ENCODE data around the gene PTPRG.
"Not testable (repeated sequence)": the region's sequence is repeated elsewhere in the genome, so short reads cannot be mapped to it uniquely, and the experiment has no call there.

PTPRG gene

DNA sequence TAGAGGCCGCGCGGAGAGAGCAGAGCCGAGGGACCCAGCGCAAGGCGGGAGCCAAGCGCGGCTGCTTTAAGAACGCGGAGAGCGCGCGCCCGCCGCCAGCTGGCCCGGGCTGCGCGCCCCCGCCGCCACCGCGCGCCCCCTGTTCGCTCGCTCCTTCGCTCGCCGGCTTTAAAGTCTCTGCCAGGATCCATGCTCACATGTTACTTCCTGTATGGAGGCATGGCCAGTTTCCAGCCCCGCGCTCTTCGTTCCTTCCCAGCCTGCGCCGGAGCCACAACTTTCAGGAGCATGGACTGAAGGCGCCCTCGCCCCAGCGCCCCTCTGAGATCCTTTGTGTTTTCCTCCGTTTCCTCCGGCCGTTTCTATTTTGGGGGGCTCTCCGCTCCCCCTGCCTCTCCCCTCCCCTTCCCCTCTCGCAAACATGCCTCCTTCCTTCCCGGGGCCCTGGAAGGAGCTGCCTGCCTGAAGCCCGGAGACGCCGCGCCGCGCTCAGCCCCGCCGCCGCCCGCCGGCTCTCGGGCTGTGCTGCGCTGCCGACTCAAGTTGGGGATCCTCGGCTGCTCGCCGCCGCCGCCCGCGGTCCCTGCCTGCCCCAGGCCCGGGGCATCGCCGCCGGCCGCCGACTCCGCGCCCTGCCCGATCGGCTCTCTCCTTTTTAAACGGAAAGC lies at the start of gene PTPRG:
PTPRG (plus strand) TSS at position 198 of the 668 bp plus-strand sequence. CDS start 717 bp downstream, outside the sequence.
- peak; percentile 87 for DNase-seq (ENCODE audit: low spot score)

GRCh38 chr3:61518590-61518989 lies 42.8 kb upstream of the PTPRG start:
- no peak for DNase-seq (ENCODE audit: low spot score)

DNA sequence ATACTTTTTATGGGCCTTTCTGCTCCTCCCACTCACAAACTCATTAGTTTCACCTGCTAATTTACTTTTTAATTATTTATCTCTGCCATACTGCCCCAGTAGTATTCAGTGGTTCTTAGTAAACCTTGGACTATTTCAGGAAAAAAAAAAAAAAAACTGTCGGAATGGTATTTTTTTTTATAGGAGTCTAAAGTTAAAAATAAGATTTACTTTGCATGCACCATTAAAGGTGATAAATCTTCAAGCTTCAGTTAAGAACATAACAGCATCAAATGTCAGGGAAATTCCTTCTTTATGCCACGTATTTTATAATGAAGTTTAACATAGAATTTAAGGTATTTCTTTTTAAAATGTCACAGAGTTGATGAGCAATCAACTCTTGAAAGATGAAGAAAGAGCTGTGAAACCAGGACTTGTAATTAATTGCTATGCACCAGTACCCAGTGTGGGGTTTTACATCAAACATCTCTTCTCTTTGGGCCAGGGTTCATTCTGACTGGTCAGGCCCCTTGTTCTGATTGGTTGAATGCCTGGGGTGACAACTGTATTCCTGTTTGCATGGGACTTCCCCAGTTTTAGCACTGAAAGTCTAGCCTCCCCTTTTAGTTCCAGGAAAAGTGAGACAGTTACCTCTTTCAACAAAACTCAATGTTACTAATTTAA lies 40.3 kb upstream of the PTPRG start:
- no peak for DNase-seq (ENCODE audit: low spot score)

GRCh38 chr3:61522060-61522459 lies 39.3 kb upstream of the PTPRG start:
- DNase-seq (ENCODE audit: low spot score): no peak

DNA sequence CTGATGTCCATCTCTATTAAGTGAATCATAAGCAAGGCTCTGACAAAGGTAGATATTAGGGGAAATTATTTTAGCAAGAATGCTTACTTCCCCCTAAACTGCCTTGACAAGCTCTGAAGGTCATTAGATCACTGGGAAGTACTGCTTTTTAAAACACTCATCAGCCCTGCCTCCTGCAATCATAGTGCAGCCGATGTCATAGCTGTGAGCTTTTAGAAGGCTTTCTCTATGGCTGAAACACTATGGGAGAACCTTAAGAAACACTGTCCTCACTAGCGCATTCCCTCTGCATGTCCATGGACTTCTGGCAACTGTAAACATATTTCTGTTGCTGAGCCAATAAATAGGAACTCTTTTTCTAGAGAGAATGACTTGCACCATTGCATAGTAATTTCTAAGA lies 38.7 kb upstream of the PTPRG start:
- no peak for DNase-seq (ENCODE audit: low spot score)

- no peak for DNase-seq (ENCODE audit: low spot score)
Measured at GRCh38 chr3:61524933-61525332, 36.4 kb upstream of the PTPRG start.

- DNase-seq (ENCODE audit: low spot score): no peak
Measured at GRCh38 chr3:61526308-61526707, 35.1 kb upstream of the PTPRG start.

DNA sequence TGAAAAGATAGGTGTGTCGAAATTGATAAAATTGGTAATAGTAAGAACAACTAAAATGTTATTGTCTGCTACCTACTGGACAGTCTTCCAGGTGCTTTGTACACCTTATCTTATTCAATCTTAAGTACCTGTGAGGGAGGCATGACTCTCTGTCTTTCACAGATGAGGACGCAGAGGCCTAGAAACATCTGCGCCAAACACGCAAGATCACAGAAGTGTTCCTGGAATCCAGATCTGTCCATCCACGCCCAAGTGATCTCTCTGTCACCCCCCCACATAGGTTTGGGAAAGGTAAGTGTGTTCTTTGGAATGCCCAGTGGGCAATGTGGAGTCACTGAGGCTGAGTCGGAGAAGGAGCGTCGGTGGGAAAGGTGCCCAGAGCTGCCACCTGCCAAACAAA lies 34.4 kb upstream of the PTPRG start:
- DNase-seq (ENCODE audit: low spot score): no peak

- no peak for DNase-seq (ENCODE audit: low spot score)
Measured at GRCh38 chr3:61530355-61530754, 31.0 kb upstream of the PTPRG start.

DNA sequence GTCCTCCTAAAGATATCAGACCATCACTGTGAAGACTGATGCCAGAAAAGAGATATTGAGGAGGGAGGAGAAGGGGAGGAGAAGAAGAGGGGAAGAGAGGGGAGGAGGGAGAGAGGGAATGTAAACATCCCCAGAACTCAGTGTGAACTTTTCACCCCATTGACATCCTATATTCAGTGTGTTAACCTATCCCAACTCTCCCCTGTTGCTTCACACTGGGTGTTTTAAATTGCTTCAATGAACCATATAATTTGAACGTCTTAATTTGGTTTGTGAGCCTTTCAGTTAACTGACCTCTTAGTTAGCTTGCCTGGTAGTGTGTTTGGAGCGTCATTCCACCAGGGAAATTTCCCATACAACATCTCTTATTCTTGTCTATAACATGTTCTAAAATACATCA lies 29.8 kb upstream of the PTPRG start:
- no peak for DNase-seq (ENCODE audit: low spot score)

GRCh38 chr3:61532739-61533500 lies 28.5 kb upstream of the PTPRG start:
- DNase-seq (ENCODE audit: low spot score): no peak

GRCh38 chr3:61535826-61536225 lies 25.5 kb upstream of the PTPRG start:
- DNase-seq (ENCODE audit: low spot score): no peak

GRCh38 chr3:61537366-61537765 lies 24.0 kb upstream of the PTPRG start:
- no peak for DNase-seq (ENCODE audit: low spot score)

DNA sequence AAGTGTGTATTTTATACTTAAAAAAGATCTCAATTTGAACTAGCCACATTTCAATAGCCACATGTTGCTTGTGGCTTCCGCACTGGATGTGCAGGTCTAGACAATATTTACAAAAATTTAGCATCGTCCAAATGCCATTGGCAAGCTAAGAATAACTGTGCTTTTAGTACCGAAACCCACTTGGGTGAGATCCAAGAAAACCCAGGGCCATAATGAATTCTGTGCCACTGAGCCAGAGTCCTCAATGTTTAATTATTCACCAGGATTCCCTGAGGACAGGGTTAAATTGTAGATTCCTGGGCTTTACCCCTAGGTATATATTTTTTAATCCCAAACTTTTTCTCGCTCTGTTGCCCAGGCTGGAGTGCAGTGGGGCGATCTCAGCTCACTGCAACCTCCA lies 22.9 kb upstream of the PTPRG start:
- DNase-seq (ENCODE audit: low spot score): no peak

DNA sequence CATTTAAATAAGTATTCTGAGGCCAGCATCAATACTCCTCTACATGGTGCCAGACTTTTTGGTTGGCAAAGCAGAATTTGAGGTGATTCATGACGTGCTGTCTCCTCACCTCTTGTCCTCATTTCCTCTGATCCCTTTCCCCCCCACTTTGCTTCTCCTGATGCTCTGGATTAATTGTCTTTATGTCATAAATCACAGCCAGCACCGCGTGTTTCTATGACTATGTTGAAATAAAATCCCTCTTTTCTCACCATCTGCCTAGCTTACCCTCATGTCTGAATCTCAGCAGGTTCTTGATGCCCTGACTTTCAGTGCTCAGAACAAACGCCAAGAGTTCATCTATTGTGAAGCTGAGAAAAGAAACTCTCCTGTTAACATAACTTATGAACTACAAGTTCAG lies 19.7 kb upstream of the PTPRG start:
- DNase-seq (ENCODE audit: low spot score): no peak

DNA sequence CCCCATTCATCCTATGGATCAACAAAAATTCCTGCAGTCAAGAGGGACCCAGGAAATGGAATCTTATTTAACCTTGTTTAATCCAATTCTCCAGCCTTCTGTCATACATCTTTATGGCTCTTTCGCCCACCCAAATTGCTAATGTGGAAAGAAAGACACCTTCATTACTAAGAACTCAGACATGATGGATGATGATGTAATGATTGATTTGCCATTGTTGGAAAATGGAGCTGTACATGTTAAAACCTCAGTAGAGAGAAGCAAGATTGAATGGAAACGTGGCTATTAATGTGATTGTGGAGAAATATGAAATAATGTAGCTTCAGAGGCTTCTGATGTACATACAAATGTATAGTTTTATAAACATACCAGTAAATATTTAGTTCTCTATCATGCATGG lies 15.7 kb upstream of the PTPRG start:
- DNase-seq (ENCODE audit: low spot score): no peak

DNA sequence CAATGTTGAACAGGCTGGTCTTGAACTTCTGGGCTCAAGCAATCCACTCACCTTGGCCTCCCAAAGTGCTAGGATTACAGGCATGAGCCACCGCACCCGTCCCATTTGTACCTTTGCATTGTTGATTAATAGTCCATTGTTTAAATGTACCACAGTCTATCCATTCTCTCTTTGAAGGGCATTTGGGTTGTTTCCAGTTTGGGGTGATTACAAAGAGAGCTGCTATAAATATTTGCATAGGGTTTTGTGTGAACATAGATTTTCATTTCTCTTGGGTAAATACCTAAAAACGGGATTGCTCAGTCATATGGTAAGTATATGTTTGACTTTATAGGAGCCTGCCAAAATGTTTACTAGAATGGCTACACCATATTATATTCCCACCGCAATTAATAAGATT lies 13.7 kb upstream of the PTPRG start:
- no peak for DNase-seq (ENCODE audit: low spot score)

DNA sequence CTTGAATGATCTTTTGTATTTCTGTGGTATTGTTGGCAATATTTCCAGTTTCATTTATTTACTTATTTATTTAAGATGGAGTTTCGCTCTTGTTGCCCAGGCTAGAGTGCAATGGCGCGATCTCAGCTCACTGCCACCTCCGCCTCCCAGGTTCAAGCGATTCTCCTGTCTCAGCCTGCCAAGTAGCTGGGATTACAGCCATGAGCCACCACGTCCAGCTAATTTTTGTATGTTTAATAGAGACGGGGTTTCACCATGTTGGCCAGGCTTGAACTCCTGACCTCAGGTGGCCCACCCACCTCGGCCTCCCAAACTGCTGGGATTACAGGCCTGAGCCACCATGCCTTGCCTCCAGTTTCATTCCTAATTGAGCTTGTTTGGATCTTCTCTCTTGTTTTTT lies 8.7 kb upstream of the PTPRG start:
- DNase-seq (ENCODE audit: low spot score): not testable (repeated sequence)

DNA sequence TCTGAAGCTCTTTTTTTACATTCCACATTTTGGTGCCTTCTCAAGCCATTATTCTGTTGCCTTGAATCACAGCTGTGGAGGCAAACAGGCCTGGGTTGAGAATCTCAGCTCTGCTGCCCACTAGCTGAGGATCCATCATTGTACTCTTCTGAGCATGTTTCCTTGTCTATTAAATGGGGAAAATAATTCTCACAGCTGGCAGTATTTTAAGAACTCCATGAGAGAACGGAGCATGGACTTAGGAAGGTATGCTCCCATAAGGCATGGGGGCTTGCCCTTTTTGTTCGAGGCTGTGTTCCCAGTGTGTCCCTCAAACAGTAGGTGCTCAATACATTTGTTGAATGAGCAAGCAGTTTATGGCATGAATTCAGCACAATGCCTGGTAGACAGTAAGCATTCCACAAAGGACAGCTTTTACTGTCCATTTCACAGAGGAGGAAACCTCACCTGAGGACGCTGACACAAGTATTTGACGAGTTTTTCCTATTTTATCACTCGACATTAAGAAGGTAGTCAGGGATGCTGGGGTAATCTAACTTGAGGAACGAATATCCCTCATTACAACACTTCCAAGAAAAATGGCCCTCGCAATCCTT lies 2.1 kb upstream of the PTPRG start:
- no peak for DNase-seq (ENCODE audit: low spot score)

DNA sequence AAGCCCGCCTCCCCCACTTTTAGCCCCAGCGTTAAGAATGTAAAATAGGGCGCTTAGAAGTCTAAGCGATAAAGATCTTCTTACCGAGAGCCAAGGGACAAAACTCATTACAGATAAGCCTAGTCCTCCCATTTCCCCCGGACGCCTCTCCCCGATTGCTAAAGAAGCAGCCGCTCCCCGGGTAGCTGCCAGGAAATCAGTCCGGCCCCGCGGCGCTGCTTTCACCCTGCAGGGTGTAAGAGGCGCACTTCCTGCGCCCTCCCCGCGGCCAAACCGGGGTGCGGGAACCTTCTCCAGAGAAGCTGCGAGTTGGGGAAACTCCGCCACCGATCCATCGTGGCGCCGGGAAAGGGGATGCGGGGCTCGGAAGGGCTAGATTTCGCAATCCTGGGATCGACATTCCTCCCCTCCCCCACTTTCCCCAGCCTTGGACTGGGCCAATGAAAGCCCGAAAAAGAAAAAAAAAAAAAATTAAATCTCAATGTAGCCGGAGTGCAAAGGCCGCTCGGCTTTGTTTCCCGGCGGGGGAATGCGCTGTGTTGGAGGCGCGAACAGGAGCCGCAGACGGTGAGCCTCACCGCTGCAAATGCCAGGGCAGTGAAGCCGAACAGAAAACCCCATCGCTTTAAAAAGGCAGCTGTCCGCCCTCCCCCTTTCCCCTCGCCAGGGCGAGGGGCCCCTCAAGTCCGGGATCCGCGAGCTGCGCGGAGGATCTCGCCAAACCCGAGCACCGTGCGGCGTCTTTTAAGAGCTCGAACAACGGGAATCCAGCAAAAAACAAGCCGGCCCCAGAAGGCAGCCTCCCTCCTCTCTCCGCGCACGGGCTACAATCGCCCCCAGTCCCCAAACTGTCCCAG lies 626 bp upstream of the PTPRG start:
- peak; percentile 62 for DNase-seq (ENCODE audit: low spot score)

DNA sequence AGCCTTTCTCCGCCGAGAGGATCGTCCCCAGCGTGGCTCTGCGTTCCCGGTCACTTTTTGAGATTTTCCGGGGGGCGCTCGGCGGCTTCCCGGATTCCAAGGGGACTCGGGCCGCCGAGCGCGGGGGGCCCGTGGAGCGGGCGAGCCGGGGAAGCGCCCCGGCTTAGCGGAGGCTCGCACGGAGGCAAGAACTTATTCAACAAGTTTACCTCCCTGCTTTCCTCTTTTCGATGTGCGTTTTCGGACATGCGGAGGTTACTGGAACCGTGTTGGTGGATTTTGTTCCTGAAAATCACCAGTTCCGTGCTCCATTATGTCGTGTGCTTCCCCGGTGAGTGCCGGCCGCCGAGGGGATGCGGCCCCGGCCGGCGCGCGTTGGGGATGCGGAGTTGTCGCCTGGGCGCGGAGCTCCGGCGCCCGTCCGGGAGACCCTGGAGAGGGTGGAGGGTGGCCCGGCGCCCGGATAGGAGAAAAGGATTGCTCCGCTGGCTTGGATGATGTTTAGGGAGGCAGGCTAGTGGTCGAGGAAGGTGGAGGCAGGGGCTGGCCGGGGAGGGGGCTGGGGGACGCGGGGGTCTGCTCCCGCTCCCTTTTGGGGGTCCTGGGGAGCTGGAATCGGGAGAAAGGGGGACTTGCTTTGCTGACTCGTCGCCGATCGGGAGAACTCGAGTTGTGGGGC lies 810 bp downstream of the PTPRG start:
- peak; percentile 16 for DNase-seq (ENCODE audit: low spot score)
